Measurements from ENCODE around the gene ERCC6. TPM values are rescaled to one million over a fixed set of nuclear protein-coding genes. Genes with fewer than 3 reads are reported as not detected.

The ERCC6 gene
- total and polyA plus RNA-seq, 7 donors: 2.7 to 19.3 (median 11.5) TPM

DNA sequence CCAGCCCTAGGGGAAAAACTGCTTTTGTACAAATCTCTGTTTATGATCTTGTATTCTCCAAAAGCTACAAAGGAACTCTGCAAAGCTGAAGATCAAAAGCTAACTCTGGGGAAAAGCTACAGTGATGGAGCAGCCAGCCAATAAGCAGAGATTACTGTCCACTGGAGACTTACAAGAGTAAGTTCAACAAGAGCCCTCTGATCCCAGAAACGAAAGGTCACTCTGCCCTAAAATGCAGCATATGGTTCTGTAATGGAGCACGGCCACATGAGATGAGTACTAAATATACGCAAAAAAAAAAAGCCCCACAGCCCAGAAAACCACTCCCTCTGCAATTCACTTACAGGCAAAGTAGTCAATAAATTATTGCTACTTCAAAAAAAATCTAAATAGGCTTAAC lies 60.1 kb downstream of the ERCC6 start:
- intact Hi-C loops (cut with DNase I): no loop called here
- H3K9me3 ChIP-seq: no peaks in the 10 kb centered on the region
- H3K36me3 ChIP-seq (ENCODE audit: insufficient read depth in 1 of 2, low read depth in 1 of 2): peaks cover 10 to 80% of the 10 kb centered on the region in 2 donors
- H3K27ac ChIP-seq: no peak overlapping the region
- DNase-seq: no peak
- WGBS, 3 donors: 79 to 85% (median 83%) methylated on average over 3 of the region's 3 CpGs
- no peaks in the 10 kb centered on the region for H3K27me3 ChIP-seq (ENCODE audit: insufficient read depth in 3 of 3, low read length in 2 of 3)
- no peak overlapping the region for H3K4me3 ChIP-seq
- no peaks in the 10 kb centered on the region for H3K4me1 ChIP-seq
- TF ChIP-seq, protein P1, sequence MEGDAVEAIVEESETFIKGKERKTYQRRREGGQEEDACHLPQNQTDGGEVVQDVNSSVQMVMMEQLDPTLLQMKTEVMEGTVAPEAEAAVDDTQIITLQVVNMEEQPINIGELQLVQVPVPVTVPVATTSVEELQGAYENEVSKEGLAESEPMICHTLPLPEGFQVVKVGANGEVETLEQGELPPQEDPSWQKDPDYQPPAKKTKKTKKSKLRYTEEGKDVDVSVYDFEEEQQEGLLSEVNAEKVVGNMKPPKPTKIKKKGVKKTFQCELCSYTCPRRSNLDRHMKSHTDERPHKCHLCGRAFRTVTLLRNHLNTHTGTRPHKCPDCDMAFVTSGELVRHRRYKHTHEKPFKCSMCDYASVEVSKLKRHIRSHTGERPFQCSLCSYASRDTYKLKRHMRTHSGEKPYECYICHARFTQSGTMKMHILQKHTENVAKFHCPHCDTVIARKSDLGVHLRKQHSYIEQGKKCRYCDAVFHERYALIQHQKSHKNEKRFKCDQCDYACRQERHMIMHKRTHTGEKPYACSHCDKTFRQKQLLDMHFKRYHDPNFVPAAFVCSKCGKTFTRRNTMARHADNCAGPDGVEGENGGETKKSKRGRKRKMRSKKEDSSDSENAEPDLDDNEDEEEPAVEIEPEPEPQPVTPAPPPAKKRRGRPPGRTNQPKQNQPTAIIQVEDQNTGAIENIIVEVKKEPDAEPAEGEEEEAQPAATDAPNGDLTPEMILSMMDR (IDR thresholded peaks at IDR 0.05): no peak
- ATAC-seq: no peak

DNA sequence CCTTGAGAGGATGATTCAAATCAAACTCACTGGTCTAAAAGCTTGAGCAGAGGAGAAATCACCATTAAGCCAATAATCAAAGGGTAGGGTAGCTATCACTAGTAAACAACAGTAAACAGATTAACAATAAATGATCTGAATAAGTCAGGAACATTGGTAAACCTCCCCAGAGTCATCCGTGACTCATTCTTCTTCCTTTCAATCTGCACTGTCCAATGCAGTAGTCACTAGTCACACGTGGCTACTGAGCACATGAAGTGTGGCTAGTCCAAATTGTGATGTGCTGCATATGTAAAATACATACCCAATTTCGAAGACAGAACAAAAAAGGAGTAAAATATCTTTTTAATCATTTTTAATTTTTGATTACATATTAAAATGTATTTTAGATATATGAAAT lies 64.0 kb downstream of the ERCC6 start:
- Histone ChIP-seq H3K27me3 (ENCODE audit: insufficient read depth in 3 of 3, low read length in 2 of 3) (no peaks in the 10 kb centered on the region), H3K27ac (no peak overlapping the region), H3K4me3 (no peak overlapping the region), H3K4me1 (no peaks in the 10 kb centered on the region), H3K36me3 (ENCODE audit: insufficient read depth in 1 of 2, low read depth in 1 of 2) (peaks cover 19 to 93% of the 10 kb centered on the region in 2 donors), H3K9me3 (no peaks in the 10 kb centered on the region)
- ATAC-seq: no peak
- DNase-seq: no peak
- TF ChIP-seq, protein P1 (IDR thresholded peaks at IDR 0.05): no peak
- intact Hi-C loops (cut with DNase I): no loop called here
- 68 to 89% (median 71%) methylated on average over 3 of the region's 3 CpGs for WGBS, 3 donors

DNA sequence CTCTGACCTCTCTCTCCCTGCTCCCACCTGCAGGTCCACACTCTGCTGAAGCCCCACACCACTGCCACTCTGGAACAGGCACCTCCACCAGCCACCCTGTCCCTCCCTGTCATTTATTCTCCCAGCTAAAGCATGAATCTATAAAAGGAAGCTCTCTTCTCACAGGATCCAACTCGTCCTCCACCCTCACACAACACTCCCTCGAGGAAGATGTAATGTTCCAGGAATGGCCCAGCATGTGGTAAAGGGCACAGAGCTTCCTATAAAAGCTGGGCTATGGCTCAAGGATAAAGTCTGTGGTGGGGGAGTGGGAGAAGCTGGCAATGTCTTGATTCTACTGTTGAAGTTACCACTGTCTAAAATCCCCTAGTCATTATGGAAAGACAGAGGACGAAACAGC lies 67.4 kb downstream of the ERCC6 start:
- TF ChIP-seq, protein P1 (IDR thresholded peaks at IDR 0.05): no peak
- no peak overlapping the region for H3K27ac ChIP-seq
- no peaks in the 10 kb centered on the region for H3K9me3 ChIP-seq
- WGBS, 3 donors: 67 to 69% (median 68%) methylated on average over 3 of the region's 3 CpGs
- H3K4me3 ChIP-seq: no peak overlapping the region
- no peak for DNase-seq
- H3K27me3 ChIP-seq (ENCODE audit: insufficient read depth in 3 of 3, low read length in 2 of 3): no peaks in the 10 kb centered on the region
- no peaks in the 10 kb centered on the region for H3K4me1 ChIP-seq
- intact Hi-C loops (cut with DNase I): no loop called here
- H3K36me3 ChIP-seq (ENCODE audit: insufficient read depth in 1 of 2, low read depth in 1 of 2): peaks cover 13 to 95% of the 10 kb centered on the region in 2 donors
- ATAC-seq: no peak

DNA sequence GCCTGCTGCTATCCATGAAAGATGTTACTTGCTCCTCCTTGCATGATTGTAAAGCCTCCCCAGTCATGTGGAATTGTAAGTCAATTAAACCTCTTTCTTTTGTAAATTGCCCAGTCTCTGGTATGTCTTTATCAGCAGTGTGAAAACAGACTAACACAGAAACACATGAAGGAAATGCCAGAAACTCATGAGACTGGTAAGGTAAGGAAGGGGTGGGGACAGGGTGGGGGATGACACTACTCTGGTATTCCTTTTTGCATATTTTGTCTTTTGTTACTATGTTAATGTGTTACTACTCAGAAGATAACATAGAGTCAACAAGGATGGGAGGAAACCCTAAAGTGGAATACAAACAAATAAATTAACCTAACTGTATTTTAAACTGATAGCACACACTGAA lies 73.2 kb downstream of the ERCC6 start:
- Histone ChIP-seq H3K27ac (no peak overlapping the region), H3K4me1 (no peaks in the 10 kb centered on the region), H3K27me3 (ENCODE audit: insufficient read depth in 3 of 3, low read length in 2 of 3) (no peaks in the 10 kb centered on the region), H3K4me3 (no peak overlapping the region), H3K36me3 (ENCODE audit: insufficient read depth in 1 of 2, low read depth in 1 of 2) (peaks cover 9 to 57% of the 10 kb centered on the region in 2 donors), H3K9me3 (no peaks in the 10 kb centered on the region)
- intact Hi-C loops (cut with DNase I): no loop called here
- no peak for ATAC-seq
- no peak for DNase-seq
- TF ChIP-seq, protein P1 (IDR thresholded peaks at IDR 0.05): no peak

Other genes starting within 250 kb of the ERCC6 start
- 100 to 1,000 TPM in 3 of 4 donors, 10 to 100 TPM in 1; 83.8 to 356 (median 128) TPM for gene C10orf71, start 240.0 kb downstream of the ERCC6 start, total RNA-seq
- gene C10orf71, start 240.0 kb downstream of the ERCC6 start, polyA plus RNA-seq: 10 to 100 TPM in 2 of 3 donors, 1 to 10 TPM in 1; 4.2 to 30.9 (median 24.7) TPM
- not detected for gene DRGX, start 143.0 kb downstream of the ERCC6 start, total RNA-seq
- gene DRGX, start 143.0 kb downstream of the ERCC6 start, polyA plus RNA-seq: under 1 TPM in 1 of 3 donors, not detected in 2; 0.04 TPM
- not detected for gene SLC18A3, start 71.2 kb upstream of the ERCC6 start, total RNA-seq
- gene SLC18A3, start 71.2 kb upstream of the ERCC6 start, polyA plus RNA-seq: not detected
- not detected for gene CHAT, start 74.9 kb upstream of the ERCC6 start, total RNA-seq
- not detected for gene CHAT, start 74.9 kb upstream of the ERCC6 start, polyA plus RNA-seq
- gene C10orf53, start 140.5 kb upstream of the ERCC6 start, total RNA-seq: not detected
- gene C10orf53, start 140.5 kb upstream of the ERCC6 start, polyA plus RNA-seq: not detected
- gene OGDHL, start 223.2 kb upstream of the ERCC6 start, total RNA-seq: under 1 TPM in 2 of 4 donors, not detected in 2; 0.17 to 0.32 TPM
- gene OGDHL, start 223.2 kb upstream of the ERCC6 start, polyA plus RNA-seq: under 1 TPM in 2 of 3 donors, not detected in 1; 0.01 TPM

All from psoas muscle (tissue), 8 donors.